OCI-M1 (cell line): ENCODE data around the gene SH3PXD2B.
"Not testable (repeated sequence)": the region's sequence is repeated elsewhere in the genome, so short reads cannot be mapped to it uniquely, and the experiment has no call there.

Source experiments
- DNase-seq: peaks from one replicate; lab custom pipeline; 2025; lab: John Stamatoyannopoulos, UW

Gene SH3PXD2B

GRCh38 chr5:172368699-172369098 is 85.6 kb downstream of the SH3PXD2B start:
- DNase-seq, result not testable (repeated sequence)

- no peak for DNase-seq
These were observed 88.2 kb downstream of the SH3PXD2B start for GRCh38 chr5:172365948-172366608.

GRCh38 chr5:172364773-172365172 is 89.6 kb downstream of the SH3PXD2B start:
- DNase-seq, result no peak

- no peak for DNase-seq
These were observed 91.6 kb downstream of the SH3PXD2B start for GRCh38 chr5:172362755-172363154.

GRCh38 chr5:172361566-172362238 is 92.6 kb downstream of the SH3PXD2B start:
- DNase-seq, result peak; percentile 79

- DNase-seq, result no peak
These were observed 96.0 kb downstream of the SH3PXD2B start for GRCh38 chr5:172358345-172358744.

GRCh38 chr5:172356527-172356926 is 97.8 kb downstream of the SH3PXD2B start:
- no peak for DNase-seq

- DNase-seq, result peak; percentile 6
These were observed 98.3 kb downstream of the SH3PXD2B start for GRCh38 chr5:172356047-172356446.

GRCh38 chr5:172353846-172354245 is 100.5 kb downstream of the SH3PXD2B start:
- no peak for DNase-seq

- peak; percentile 9 for DNase-seq
These were observed 101.0 kb downstream of the SH3PXD2B start for GRCh38 chr5:172353271-172353812.

- not testable (repeated sequence) for DNase-seq
These were observed 101.8 kb downstream of the SH3PXD2B start for GRCh38 chr5:172352526-172352925.

- no peak for DNase-seq
These were observed 103.0 kb downstream of the SH3PXD2B start for GRCh38 chr5:172351240-172351778.

- no peak for DNase-seq
These were observed 103.8 kb downstream of the SH3PXD2B start for GRCh38 chr5:172350212-172351181.

- not testable (repeated sequence) for DNase-seq
These were observed 105.6 kb downstream of the SH3PXD2B start for GRCh38 chr5:172348733-172349132.

- DNase-seq, result no peak
These were observed 106.2 kb downstream of the SH3PXD2B start for GRCh38 chr5:172348084-172348483.

GRCh38 chr5:172347496-172348052 is 106.8 kb downstream of the SH3PXD2B start:
- no peak for DNase-seq

- no peak for DNase-seq
These were observed 108.4 kb downstream of the SH3PXD2B start for GRCh38 chr5:172345881-172346280.

- DNase-seq, result no peak
These were observed 109.4 kb downstream of the SH3PXD2B start for GRCh38 chr5:172344855-172345409.

GRCh38 chr5:172343741-172344140 is 110.6 kb downstream of the SH3PXD2B start:
- DNase-seq, result no peak

- DNase-seq, result no peak
These were observed 111.4 kb downstream of the SH3PXD2B start for GRCh38 chr5:172342918-172343317.
